Osteocyte (in vitro differentiated cells): ENCODE results near the gene HS3ST6. TPM values are rescaled to one million over a fixed set of nuclear protein-coding genes. Genes with fewer than 3 reads are reported as not detected.
A peak's percentile ranks its signal among the peaks of the same experiment; 100 is the strongest.

ENCODE experiments used
- DNase-seq: peaks from one replicate; pipeline ENCODE4 v3.0.0; 2021; ENCODE audit warnings: mixed read lengths; ENCODE audit not compliant: unreplicated experiment; ENCODE audit errors: extremely low spot score
- H3K27ac Mint-ChIP-seq: one replicate; pipeline ENCODE4 v1.8.0; 2021; ENCODE audit warnings: mild to moderate bottlenecking, mixed read lengths; ENCODE audit not compliant: unreplicated experiment
- H3K27me3 Mint-ChIP-seq: one replicate; pipeline ENCODE4 v1.8.0; 2021; ENCODE audit warnings: mixed read lengths; ENCODE audit not compliant: unreplicated experiment
- H3K36me3 Mint-ChIP-seq: one replicate; pipeline ENCODE4 v1.8.0; 2021; ENCODE audit warnings: mixed read lengths; ENCODE audit not compliant: unreplicated experiment
- H3K4me1 Mint-ChIP-seq: one replicate; pipeline ENCODE4 v1.8.0; 2021; ENCODE audit warnings: mixed read lengths; ENCODE audit not compliant: unreplicated experiment
- H3K4me3 Mint-ChIP-seq: one replicate; pipeline ENCODE4 v1.8.0; 2021; ENCODE audit warnings: mild to moderate bottlenecking, moderate library complexity, mixed read lengths; ENCODE audit not compliant: unreplicated experiment
- H3K9me3 Mint-ChIP-seq: one replicate; pipeline ENCODE4 v1.8.0; 2021; ENCODE audit warnings: mixed read lengths; ENCODE audit not compliant: unreplicated experiment
- CTCF ChIP-seq: fragments of 200-600 bp; sonication (generic); IDR thresholded peaks from 2 replicates; pipeline ENCODE4 v1.5.0; 2021; ENCODE audit warnings: antibody characterized with exemption, mild to moderate bottlenecking, moderate library complexity
- total RNA-seq: library from RNA; stranded (reverse); gene quantifications from 2 replicates; pipeline ENCODE4 v1.2.1, GENCODE V29; 2021

The HS3ST6 gene
- total RNA-seq, 1 donor from 2014 or later, result not detected

GRCh38 chr16:1944612-1945199, 26.5 kb upstream of the HS3ST6 start:
- Mint-ChIP-seq H3K36me3 (no peaks in the 10 kb centered on the region), H3K27ac (peak overlapping the region; percentile 25), H3K4me3 (peak overlapping the region; percentile 85), H3K27me3 (no peaks in the 10 kb centered on the region), H3K4me1 (peaks cover 19% of the 10 kb centered on the region), H3K9me3 (no peaks in the 10 kb centered on the region)
- no peak for TF ChIP-seq CTCF
- DNase-seq, result no peak

GRCh38 chr16:1942810-1943726, 24.9 kb upstream of the HS3ST6 start, which contains the start of gene MSRB1:
Gene MSRB1 (minus strand): TSS chr16:1943199. CDS start chr16:1943156, 43 bp downstream.
- peak within 1 kb of the TSS; percentile 85 for H3K4me3 Mint-ChIP-seq
- H3K27ac Mint-ChIP-seq, result peak within 1 kb of the TSS; percentile 75
- H3K27me3 Mint-ChIP-seq, result no peaks in the 10 kb centered on the region
- peak; percentile 100 for DNase-seq
- peaks cover 19% of the 10 kb centered on the region for H3K4me1 Mint-ChIP-seq
- peaks cover 3% of the 10 kb centered on the region for H3K36me3 Mint-ChIP-seq
- no peaks in the 10 kb centered on the region for H3K9me3 Mint-ChIP-seq
- no peak for TF ChIP-seq CTCF

- Mint-ChIP-seq H3K27me3 (no peaks in the 10 kb centered on the region), H3K9me3 (no peaks in the 10 kb centered on the region), H3K4me1 (peaks cover 19% of the 10 kb centered on the region), H3K27ac (peak overlapping the region; percentile 47), H3K4me3 (peak overlapping the region; percentile 85), H3K36me3 (peaks cover 3% of the 10 kb centered on the region)
- DNase-seq, result no peak
- no peak for TF ChIP-seq CTCF
These were observed 24.0 kb upstream of the HS3ST6 start for GRCh38 chr16:1942047-1942809.

- H3K4me1 Mint-ChIP-seq, result peaks cover 19% of the 10 kb centered on the region
- TF ChIP-seq CTCF, result no peak
- H3K36me3 Mint-ChIP-seq, result peaks cover 6% of the 10 kb centered on the region
- DNase-seq, result no peak
- peak overlapping the region; percentile 47 for H3K27ac Mint-ChIP-seq
- peak overlapping the region; percentile 85 for H3K4me3 Mint-ChIP-seq
- no peaks in the 10 kb centered on the region for H3K27me3 Mint-ChIP-seq
- H3K9me3 Mint-ChIP-seq, result no peaks in the 10 kb centered on the region
These were observed 23.2 kb upstream of the HS3ST6 start for GRCh38 chr16:1941162-1942046.
